Right atrium auricular region (tissue), 2 donors: ENCODE results near the gene ADPRM. TPM values are rescaled to one million over a fixed set of nuclear protein-coding genes. Genes with fewer than 3 reads are reported as not detected.
"Not testable (repeated sequence)": the region's sequence is repeated elsewhere in the genome, so short reads cannot be mapped to it uniquely, and the experiment has no call there.

Experiments used
- DNase-seq: peaks from one replicate; pipeline ENCODE4 v3.0.0-alpha.2; 2019; ENCODE audit warnings: low spot score
- H3K27ac ChIP-seq, 2 donors: fragments of 200-600 bp; sonication (generic); 1 replicate in 1 of 2; 2 replicates in 1 of 2; pipeline ENCODE4 v1.5.1; 2016 to 2019
- H3K27me3 ChIP-seq, 2 donors: fragments of 200-600 bp; sonication (generic); one replicate each; pipeline versions ENCODE4 v1.5.1 to v1.6.0; 2017 to 2019
- H3K36me3 ChIP-seq: fragments of 200-600 bp; sonication (generic); one replicate; pipeline ENCODE4 v1.5.1; 2016
- H3K4me1 ChIP-seq, 2 donors: fragments of 200-600 bp; sonication (generic); one replicate each; pipeline versions ENCODE4 v1.5.1 to v1.6.0; 2017 to 2019
- H3K4me3 ChIP-seq, 2 donors: fragments of 200-600 bp; sonication (generic); 1 replicate in 1 of 2; 2 replicates in 1 of 2; pipeline ENCODE4 v1.5.1; 2017 to 2019; ENCODE audit warnings: mild to moderate bottlenecking in 1 of 2, moderate library complexity in 1 of 2
- H3K9me3 ChIP-seq, 2 donors: fragments of 200-600 bp; sonication (generic); one replicate each; pipeline ENCODE4 v1.5.1; 2019
- total RNA-seq, 2 donors: library from RNA; depleted of rRNA; stranded (reverse); fragments of >200 nt; gene quantifications; one replicate each; pipeline ENCODE4 v1.1.0, GENCODE V29; 2016
- TF ChIP-seq, protein P1 (sequence below), 2 donors: fragments of 200-600 bp; sonication (generic); IDR thresholded peaks; one replicate each; pipeline ENCODE4 v1.5.1; 2019; ENCODE audit warnings: antibody characterized with exemption in 2 of 2

ADPRM gene
- total RNA-seq, 2 donors from 2014 or later, result 2.4 to 3.8 TPM

DNA sequence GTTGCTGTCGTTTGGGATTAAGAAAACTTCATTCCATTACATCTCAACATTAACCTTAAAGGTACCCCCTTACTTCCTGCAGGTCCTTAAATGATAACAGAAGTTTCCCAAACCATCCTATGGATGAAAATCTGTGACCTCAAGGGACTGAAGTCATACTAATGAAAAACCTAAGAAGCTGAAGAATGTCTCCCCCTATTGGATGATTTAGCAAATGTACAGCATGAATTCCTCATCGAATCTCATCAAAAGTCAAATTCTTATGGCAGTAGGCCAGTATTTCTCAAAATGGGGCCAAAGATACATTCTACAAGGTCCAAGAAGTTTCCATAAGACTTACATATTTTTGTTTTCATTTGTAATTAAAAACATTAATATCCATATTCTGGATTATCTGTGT lies 13.5 kb upstream of the ADPRM start:
- TF ChIP-seq, protein P1, sequence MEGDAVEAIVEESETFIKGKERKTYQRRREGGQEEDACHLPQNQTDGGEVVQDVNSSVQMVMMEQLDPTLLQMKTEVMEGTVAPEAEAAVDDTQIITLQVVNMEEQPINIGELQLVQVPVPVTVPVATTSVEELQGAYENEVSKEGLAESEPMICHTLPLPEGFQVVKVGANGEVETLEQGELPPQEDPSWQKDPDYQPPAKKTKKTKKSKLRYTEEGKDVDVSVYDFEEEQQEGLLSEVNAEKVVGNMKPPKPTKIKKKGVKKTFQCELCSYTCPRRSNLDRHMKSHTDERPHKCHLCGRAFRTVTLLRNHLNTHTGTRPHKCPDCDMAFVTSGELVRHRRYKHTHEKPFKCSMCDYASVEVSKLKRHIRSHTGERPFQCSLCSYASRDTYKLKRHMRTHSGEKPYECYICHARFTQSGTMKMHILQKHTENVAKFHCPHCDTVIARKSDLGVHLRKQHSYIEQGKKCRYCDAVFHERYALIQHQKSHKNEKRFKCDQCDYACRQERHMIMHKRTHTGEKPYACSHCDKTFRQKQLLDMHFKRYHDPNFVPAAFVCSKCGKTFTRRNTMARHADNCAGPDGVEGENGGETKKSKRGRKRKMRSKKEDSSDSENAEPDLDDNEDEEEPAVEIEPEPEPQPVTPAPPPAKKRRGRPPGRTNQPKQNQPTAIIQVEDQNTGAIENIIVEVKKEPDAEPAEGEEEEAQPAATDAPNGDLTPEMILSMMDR (IDR thresholded peaks at IDR 0.05), result peak in 1 of 2 donors; percentile 24

DNA sequence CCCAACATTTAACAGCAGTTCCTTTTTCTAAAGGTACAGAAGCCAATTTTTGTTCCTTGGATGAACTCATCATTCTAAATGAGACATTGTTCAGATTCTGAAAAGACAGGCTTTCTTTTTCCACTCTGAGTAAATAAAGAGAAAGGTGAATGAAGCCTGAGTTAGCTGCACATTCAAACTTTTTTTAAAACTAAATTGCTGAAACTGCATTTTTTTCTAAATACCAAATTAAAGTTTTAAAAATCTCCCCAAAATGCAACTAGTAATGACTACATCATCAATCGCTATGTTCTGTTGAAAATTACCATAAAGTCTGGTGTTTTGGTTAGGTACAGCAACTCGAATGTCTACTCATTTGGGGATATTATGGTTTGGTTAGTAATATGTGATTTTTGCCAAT lies 9.9 kb upstream of the ADPRM start:
- no peaks in the 10 kb centered on the region for H3K27me3 ChIP-seq
- no peaks in the 10 kb centered on the region for H3K9me3 ChIP-seq
- TF ChIP-seq, protein P1 (IDR thresholded peaks at IDR 0.05), result no peak
- peaks cover 53% of the 10 kb centered on the region for H3K36me3 ChIP-seq
- H3K27ac ChIP-seq, result no peak overlapping the region
- H3K4me1 ChIP-seq, result no peaks in the 10 kb centered on the region
- DNase-seq, result no peak
- no peak overlapping the region for H3K4me3 ChIP-seq

More for the DNA sequence above, 13.5 kb upstream of the ADPRM start:
- H3K4me1 ChIP-seq, result no peaks in the 10 kb centered on the region
- no peaks in the 10 kb centered on the region for H3K27me3 ChIP-seq
- no peak overlapping the region for H3K27ac ChIP-seq
- no peaks in the 10 kb centered on the region for H3K9me3 ChIP-seq
- no peak overlapping the region for H3K4me3 ChIP-seq
- no peak for DNase-seq
- peaks cover 64% of the 10 kb centered on the region for H3K36me3 ChIP-seq

DNA sequence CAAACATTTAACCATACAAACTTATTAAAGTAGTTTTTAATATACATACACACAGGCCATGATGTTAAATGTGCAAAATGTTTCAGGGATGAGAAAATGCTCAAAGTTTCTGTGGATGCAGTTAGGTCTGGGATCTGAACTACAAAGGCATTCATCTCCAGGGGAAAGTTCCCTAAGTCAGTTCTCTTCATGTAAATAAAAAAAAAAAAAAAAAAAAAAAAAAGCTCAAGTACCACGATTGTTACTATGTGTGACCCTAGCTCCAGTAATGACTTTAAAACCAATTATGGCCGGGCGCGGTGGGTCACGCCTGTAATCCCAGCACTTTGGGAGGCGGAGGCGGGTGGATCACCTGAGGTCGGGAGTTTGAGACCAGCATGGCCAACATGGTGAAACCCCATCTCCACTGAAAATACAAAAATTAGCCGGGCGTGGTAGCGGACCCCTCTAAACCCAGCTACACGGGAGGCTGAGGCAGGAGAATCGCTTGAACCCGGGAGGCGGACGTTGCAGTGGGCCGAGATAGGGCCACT lies 1.5 kb upstream of the ADPRM start:
- H3K9me3 ChIP-seq, DNase-seq, H3K27ac ChIP-seq, H3K27me3 ChIP-seq: not testable (repeated sequence)
- H3K36me3 ChIP-seq, result peaks cover 39% of the 10 kb centered on the region
- peak overlapping the region in 1 of 2 donors; percentile 99 for H3K4me3 ChIP-seq
- H3K4me1 ChIP-seq, result peaks cover 0 to 20% of the 10 kb centered on the region in 2 donors

DNA sequence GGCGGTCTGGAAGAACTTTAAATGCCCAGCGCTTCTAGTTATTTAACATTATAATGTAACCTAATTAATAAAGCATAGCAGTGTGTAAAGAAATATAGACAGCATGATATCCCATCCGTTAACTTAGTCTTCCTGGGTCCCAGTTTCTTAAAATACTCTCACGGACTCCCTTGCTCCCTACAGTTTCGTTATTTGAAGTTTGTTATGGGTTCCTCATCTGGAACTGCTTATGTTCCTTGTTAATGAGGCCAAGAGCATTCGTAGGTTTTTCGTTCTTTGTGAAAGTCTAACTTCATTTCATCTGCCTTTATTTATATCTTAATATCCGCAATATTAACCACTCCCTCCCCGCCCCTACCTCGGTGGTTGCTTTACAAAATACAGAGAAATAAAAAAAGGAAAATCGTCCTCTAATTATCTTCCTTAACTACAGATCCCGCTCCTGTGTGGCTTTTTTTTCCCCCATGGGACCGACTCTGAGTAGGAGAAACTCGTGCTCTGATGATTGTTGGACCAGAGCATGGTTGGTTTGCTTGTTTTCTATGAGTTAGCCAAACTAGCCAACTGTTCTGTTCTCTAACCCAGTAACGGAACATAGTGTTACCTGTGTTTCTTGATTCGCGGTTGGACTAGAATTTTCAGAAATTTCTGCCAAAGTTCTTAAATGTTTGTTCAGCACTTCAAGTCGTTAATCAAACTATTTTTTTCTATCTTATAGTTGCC lies 863 bp downstream of the ADPRM start:
- Histone ChIP-seq H3K27me3 (no peaks in the 10 kb centered on the region), H3K4me3 (peak overlapping the region; percentile 93 to 99), H3K36me3 (peaks cover 20% of the 10 kb centered on the region), H3K4me1 (peaks cover 0 to 27% of the 10 kb centered on the region in 2 donors), H3K27ac (peak overlapping the region; percentile 86 to 93), H3K9me3 (no peaks in the 10 kb centered on the region)
- no peak for DNase-seq
- TF ChIP-seq, protein P1 (IDR thresholded peaks at IDR 0.05), result no peak

DNA sequence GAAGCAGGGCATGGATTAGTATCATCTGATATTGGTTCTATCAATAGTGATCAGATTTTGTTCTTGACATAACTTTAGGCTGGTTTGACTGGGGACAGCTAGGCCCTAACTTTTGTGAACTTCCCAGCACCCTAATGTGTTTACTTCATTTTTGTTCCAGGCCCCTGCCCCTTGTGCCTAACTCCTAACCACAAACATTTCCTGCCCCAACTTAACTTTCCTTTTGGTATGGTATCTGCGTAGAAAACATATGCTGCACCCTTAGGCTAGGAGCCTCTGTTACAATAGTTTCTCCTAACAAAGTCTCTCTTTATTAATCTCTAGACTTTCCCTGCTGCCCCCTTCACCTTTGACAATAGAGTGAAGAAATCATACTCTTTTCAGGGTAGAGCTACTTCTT lies 2.5 kb downstream of the ADPRM start:
- H3K27me3 ChIP-seq, result no peaks in the 10 kb centered on the region
- no peak overlapping the region for H3K27ac ChIP-seq
- H3K4me3 ChIP-seq, result no peak overlapping the region
- DNase-seq, result no peak
- TF ChIP-seq, protein P1 (IDR thresholded peaks at IDR 0.05), result no peak
- H3K9me3 ChIP-seq, result no peaks in the 10 kb centered on the region
- peaks cover 5% of the 10 kb centered on the region for H3K36me3 ChIP-seq
- H3K4me1 ChIP-seq, result peaks cover 0 to 27% of the 10 kb centered on the region in 2 donors

DNA sequence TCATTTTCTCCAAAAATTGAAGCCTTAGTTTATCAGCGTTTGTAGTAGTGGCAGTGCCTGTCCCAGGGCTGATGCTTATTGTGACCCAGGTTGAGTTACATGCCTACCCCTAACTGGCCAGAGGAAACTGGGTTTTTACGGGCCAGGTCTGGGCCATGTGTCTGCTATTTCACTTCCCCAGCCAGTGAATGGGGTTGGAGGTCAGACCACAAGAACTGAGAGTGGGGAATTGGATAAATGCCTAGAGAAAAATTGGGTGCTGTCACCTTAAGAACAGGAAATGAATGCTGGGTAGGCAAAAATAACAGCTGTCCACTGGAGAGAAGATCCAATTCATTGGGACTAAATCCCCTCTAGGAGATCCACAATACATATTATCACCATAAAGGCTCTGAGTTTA lies 5.2 kb downstream of the ADPRM start:
- no peaks in the 10 kb centered on the region for H3K9me3 ChIP-seq
- no peaks in the 10 kb centered on the region for H3K27me3 ChIP-seq
- no peak for DNase-seq
- H3K4me3 ChIP-seq, result no peak overlapping the region
- peaks cover 18% of the 10 kb centered on the region for H3K36me3 ChIP-seq
- H3K4me1 ChIP-seq, result peaks cover 0 to 16% of the 10 kb centered on the region in 2 donors
- no peak overlapping the region for H3K27ac ChIP-seq
- TF ChIP-seq, protein P1 (IDR thresholded peaks at IDR 0.05), result no peak
